HEK293 (cell line): ENCODE results near the gene LIPN.

ENCODE experiments used
- CTCF ChIA-PET: fragments of 350-600 bp; formaldehyde crosslinking; extraction: SDS; loops from one replicate; lab custom pipeline; 2021; ENCODE audit warnings: antibody characterized with exemption; lab: Yijun Ruan, JAX
- POLR2A ChIA-PET: fragments of 300-600 bp; formaldehyde crosslinking; extraction: SDS; loops from one replicate; lab custom pipeline; 2020; ENCODE audit warnings: antibody characterized with exemption, inconsistent platforms; lab: Yijun Ruan, JAX
- H3K27ac ChIP-seq: fragments of 200-500 bp; sonication (Bioruptor generic); 2 replicates; pipeline ENCODE4 v1.5.1; 2014; ENCODE audit warnings: low read depth, low read length, control low read depth, inconsistent platforms; ENCODE audit errors: extremely low read depth
- H3K36me3 ChIP-seq, 2 experiments: fragments of 200-500 bp in 1 of 2; sonication (Bioruptor generic) in 1 of 2; 1 replicate in 1 of 2; 2 replicates in 1 of 2; pipeline ENCODE4 v1.5.1; 2014 to 2017; ENCODE audit warnings: inconsistent platforms in 2 of 2, low read length in 2 of 2; ENCODE audit not compliant: control insufficient read depth in 2 of 2, insufficient read depth in 1 of 2
- H3K4me1 ChIP-seq: fragments of 200-500 bp; sonication (Bioruptor generic); 2 replicates; pipeline ENCODE4 v1.5.1; 2014; ENCODE audit warnings: mild to moderate bottlenecking, low read length, inconsistent platforms; ENCODE audit not compliant: control insufficient read depth, insufficient read depth
- H3K4me3 ChIP-seq: 2 replicates; pipeline ENCODE4 v1.5.1; 2011; ENCODE audit warnings: low read depth, mild to moderate bottlenecking, control low read depth, low read length, moderate library complexity
- H3K9me3 ChIP-seq: fragments of 200-500 bp; sonication (Bioruptor generic); 2 replicates; pipeline ENCODE4 v1.5.1; 2014; ENCODE audit warnings: low read depth, low read length, inconsistent platforms; ENCODE audit not compliant: control insufficient read depth, insufficient read depth
- BCL11A ChIP-seq: fragments of 450-650 bp; formaldehyde crosslinking; IDR thresholded peaks from 2 replicates; pipeline ENCODE4 v1.5.1; 2016; ENCODE audit warnings: low read depth, missing biosample characterization, missing genetic modification characterization
- BCL6B ChIP-seq: fragments of 450-650 bp; formaldehyde crosslinking; IDR thresholded peaks from 2 replicates; pipeline ENCODE4 v1.5.1; 2017; ENCODE audit warnings: missing biosample characterization, missing genetic modification characterization
- FEZF1 ChIP-seq: fragments of 450-650 bp; formaldehyde crosslinking; IDR thresholded peaks from 2 replicates; pipeline ENCODE4 v1.5.1; 2016; ENCODE audit warnings: missing biosample characterization, missing genetic modification characterization
- MEIS1 ChIP-seq: sonication (generic); formaldehyde crosslinking; IDR thresholded peaks from 2 replicates; pipeline ENCODE4 v1.8.1; 2022; ENCODE audit warnings: missing genetic modification reagents, mild to moderate bottlenecking, borderline replicate concordance
- MYNN ChIP-seq: fragments of 450-650 bp; formaldehyde crosslinking; IDR thresholded peaks from 2 replicates; pipeline ENCODE4 v1.5.1; 2016; ENCODE audit warnings: missing biosample characterization, missing genetic modification characterization, borderline replicate concordance
- REPIN1 ChIP-seq: fragments of 450-650 bp; formaldehyde crosslinking; IDR thresholded peaks from 2 replicates; pipeline ENCODE4 v1.5.1; 2017; ENCODE audit warnings: missing biosample characterization, missing genetic modification characterization, low read depth
- ZBTB1 ChIP-seq: fragments of 450-650 bp; formaldehyde crosslinking; IDR thresholded peaks from 2 replicates; pipeline ENCODE4 v1.5.1; 2016; ENCODE audit warnings: missing biosample characterization, missing genetic modification characterization
- ZBTB20 ChIP-seq: fragments of 450-650 bp; formaldehyde crosslinking; IDR thresholded peaks from 2 replicates; pipeline ENCODE4 v1.5.1; 2016; ENCODE audit warnings: missing biosample characterization, missing genetic modification characterization
- ZBTB21 ChIP-seq: fragments of 450-650 bp; formaldehyde crosslinking; IDR thresholded peaks from 2 replicates; pipeline ENCODE4 v1.5.1; 2017; ENCODE audit warnings: missing biosample characterization, missing genetic modification characterization
- ZNF132 ChIP-seq: fragments of 450-650 bp; formaldehyde crosslinking; IDR thresholded peaks from 2 replicates; pipeline ENCODE4 v1.5.1; 2017; ENCODE audit warnings: missing biosample characterization, missing genetic modification characterization, borderline replicate concordance
- ZNF157 ChIP-seq: fragments of 450-650 bp; formaldehyde crosslinking; IDR thresholded peaks from 2 replicates; pipeline ENCODE4 v1.5.1; 2016; ENCODE audit warnings: missing biosample characterization, missing genetic modification characterization
- ZNF18 ChIP-seq: fragments of 450-650 bp; formaldehyde crosslinking; IDR thresholded peaks from 2 replicates; pipeline ENCODE4 v1.5.1; 2016; ENCODE audit warnings: missing biosample characterization, missing genetic modification characterization
- ZNF202 ChIP-seq: fragments of 450-650 bp; formaldehyde crosslinking; IDR thresholded peaks from 2 replicates; pipeline ENCODE4 v1.5.1; 2016; ENCODE audit warnings: missing biosample characterization, missing genetic modification characterization, borderline replicate concordance
- ZNF211 ChIP-seq: fragments of 450-650 bp; formaldehyde crosslinking; IDR thresholded peaks from 2 replicates; pipeline ENCODE4 v1.5.1; 2016; ENCODE audit warnings: low read depth, missing biosample characterization, missing genetic modification characterization
- ZNF26 ChIP-seq: fragments of 450-650 bp; formaldehyde crosslinking; IDR thresholded peaks from 2 replicates; pipeline ENCODE4 v1.5.1; 2016; ENCODE audit warnings: missing biosample characterization, missing genetic modification characterization
- ZNF324 ChIP-seq: fragments of 450-650 bp; formaldehyde crosslinking; IDR thresholded peaks from 2 replicates; pipeline ENCODE4 v1.5.1; 2016; ENCODE audit warnings: missing biosample characterization, missing genetic modification characterization
- ZNF404 ChIP-seq: fragments of 450-650 bp; formaldehyde crosslinking; IDR thresholded peaks from 2 replicates; pipeline ENCODE4 v1.5.1; 2017; ENCODE audit warnings: missing biosample characterization, missing genetic modification characterization
- ZNF48 ChIP-seq: fragments of 450-650 bp; formaldehyde crosslinking; IDR thresholded peaks from 2 replicates; pipeline ENCODE4 v1.5.1; 2016; ENCODE audit warnings: missing biosample characterization, missing genetic modification characterization
- ZNF501 ChIP-seq: fragments of 450-650 bp; formaldehyde crosslinking; IDR thresholded peaks from 2 replicates; pipeline ENCODE4 v1.5.1; 2016; ENCODE audit warnings: missing biosample characterization, missing genetic modification characterization
- ZNF514 ChIP-seq: fragments of 450-650 bp; formaldehyde crosslinking; IDR thresholded peaks from 2 replicates; pipeline ENCODE4 v1.5.1; 2016; ENCODE audit warnings: missing biosample characterization, missing genetic modification characterization
- ZNF610 ChIP-seq: fragments of 450-650 bp; formaldehyde crosslinking; IDR thresholded peaks from 2 replicates; pipeline ENCODE4 v1.5.1; 2016; ENCODE audit warnings: missing biosample characterization, missing genetic modification characterization, borderline replicate concordance
- ZNF626 ChIP-seq: fragments of 450-650 bp; sonication (Bioruptor Pico); formaldehyde crosslinking; IDR thresholded peaks from 2 replicates; pipeline ENCODE4 v1.5.1; 2018; ENCODE audit warnings: missing biosample characterization, missing genetic modification characterization, inconsistent platforms
- ZNF677 ChIP-seq: fragments of 450-650 bp; IDR thresholded peaks from 2 replicates; pipeline ENCODE4 v1.5.0; 2018; ENCODE audit warnings: missing biosample characterization, mild to moderate bottlenecking, missing genetic modification characterization, moderate library complexity
- ZNF701 ChIP-seq: fragments of 450-650 bp; formaldehyde crosslinking; IDR thresholded peaks from 2 replicates; pipeline ENCODE4 v1.5.1; 2016; ENCODE audit warnings: missing biosample characterization, missing genetic modification characterization
- ZNF704 ChIP-seq: fragments of 450-650 bp; formaldehyde crosslinking; IDR thresholded peaks from 2 replicates; pipeline ENCODE4 v1.5.1; 2016; ENCODE audit warnings: missing biosample characterization, missing genetic modification characterization
- ZNF747 ChIP-seq: fragments of 450-650 bp; formaldehyde crosslinking; IDR thresholded peaks from 2 replicates; pipeline ENCODE4 v1.5.1; 2016; ENCODE audit warnings: missing biosample characterization, missing genetic modification characterization
- ZNF76 ChIP-seq: fragments of 450-650 bp; formaldehyde crosslinking; IDR thresholded peaks from 2 replicates; pipeline ENCODE4; 2016; ENCODE audit warnings: low read depth, missing biosample characterization, missing genetic modification characterization, borderline replicate concordance
- TF ChIP-seq, protein P1 (sequence below): fragments of 450-650 bp; formaldehyde crosslinking; IDR thresholded peaks from 2 replicates; pipeline ENCODE4 v1.5.1; 2016; ENCODE audit warnings: missing biosample characterization, missing genetic modification characterization

Gene LIPN

DNA sequence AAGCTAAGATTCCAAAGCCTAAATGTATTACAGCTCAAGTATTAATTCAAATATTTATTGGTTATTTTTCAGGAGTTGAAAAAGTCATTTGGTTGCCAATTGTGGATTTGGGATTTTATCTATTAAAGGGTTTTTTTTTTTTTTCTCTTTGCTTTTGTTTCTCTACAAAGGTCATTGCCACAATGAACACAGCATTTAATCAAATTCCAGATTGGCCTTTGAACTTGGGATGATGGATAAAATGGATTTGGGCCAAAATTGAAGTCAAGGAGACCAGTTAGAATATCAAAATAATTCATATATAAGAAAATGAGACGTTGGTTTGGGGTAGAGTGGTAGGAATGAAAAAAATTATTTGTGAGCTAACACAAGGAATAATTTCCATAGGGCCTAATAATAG lies 9.6 kb downstream of the LIPN start (continued):
- TF ChIP-seq ZNF18 (tag by site-specific recombination) (no peak), MYNN (tag by site-specific recombination) (no peak), ZNF211 (tag by site-specific recombination) (no peak), ZNF610 (tag by site-specific recombination) (no peak), ZNF677 (tag by site-specific recombination) (no peak), BCL6B (no peak)

DNA sequence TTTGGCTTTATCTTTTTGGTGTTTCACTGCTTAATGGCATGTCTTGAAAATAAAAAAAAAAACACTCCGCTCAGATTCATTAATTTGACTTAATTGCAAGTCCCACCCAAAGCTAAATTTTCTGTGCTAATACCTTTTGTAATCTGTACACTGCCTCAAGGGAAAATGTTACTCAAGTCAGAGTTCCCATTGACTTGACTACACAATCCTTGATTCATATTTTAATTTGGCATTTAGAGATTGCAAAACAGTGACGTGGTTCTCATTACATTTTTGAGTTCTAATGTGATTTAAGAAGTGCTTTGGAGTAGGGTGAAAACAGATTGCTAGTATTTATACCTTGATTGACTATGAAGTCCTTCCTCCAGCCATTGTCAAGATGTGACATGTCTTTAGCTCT lies 21.4 kb downstream of the LIPN start:
- no peak overlapping the region for H3K27ac ChIP-seq
- H3K36me3 ChIP-seq = no peaks in the 10 kb centered on the region
- H3K9me3 ChIP-seq = no peaks in the 10 kb centered on the region
- ChIA-PET CTCF (interaction anchor here (0.6 kb wide), 1 partner anchor 54 kb away, joined by 3 read pairs; no protein-coding TSS in a partner anchor), POLR2A (no interaction called here)
- TF ChIP-seq ZNF76 = no peak
- no peak for TF ChIP-seq ZBTB20 (tag by site-specific recombination)
- TF ChIP-seq, protein P1, sequence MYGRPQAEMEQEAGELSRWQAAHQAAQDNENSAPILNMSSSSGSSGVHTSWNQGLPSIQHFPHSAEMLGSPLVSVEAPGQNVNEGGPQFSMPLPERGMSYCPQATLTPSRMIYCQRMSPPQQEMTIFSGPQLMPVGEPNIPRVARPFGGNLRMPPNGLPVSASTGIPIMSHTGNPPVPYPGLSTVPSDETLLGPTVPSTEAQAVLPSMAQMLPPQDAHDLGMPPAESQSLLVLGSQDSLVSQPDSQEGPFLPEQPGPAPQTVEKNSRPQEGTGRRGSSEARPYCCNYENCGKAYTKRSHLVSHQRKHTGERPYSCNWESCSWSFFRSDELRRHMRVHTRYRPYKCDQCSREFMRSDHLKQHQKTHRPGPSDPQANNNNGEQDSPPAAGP (tag by site-specific recombination) = no peak
- TF ChIP-seq ZNF514 (tag by site-specific recombination) = no peak
- TF ChIP-seq FEZF1 = no peak
- TF ChIP-seq ZNF404 (tag by site-specific recombination) = no peak
- H3K4me1 ChIP-seq = no peaks in the 10 kb centered on the region
- H3K4me3 ChIP-seq = no peak overlapping the region

DNA sequence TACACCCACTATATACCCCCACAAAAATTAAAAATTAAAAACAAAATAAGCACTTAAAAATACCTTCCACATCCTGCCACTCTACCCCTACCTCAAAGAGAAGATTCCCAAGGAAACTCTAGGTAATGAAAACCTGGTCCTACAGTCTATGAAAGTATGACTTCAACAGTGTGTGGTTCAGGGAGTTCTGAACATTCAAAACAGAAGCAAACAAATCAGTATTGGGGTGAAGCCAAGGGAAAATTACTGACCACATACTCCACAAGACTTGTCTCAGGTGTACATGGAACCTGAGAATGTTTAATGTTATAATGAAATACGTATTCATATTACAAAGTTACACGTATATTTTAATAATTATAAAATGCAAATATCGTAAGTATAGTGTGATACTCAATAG lies 22.4 kb downstream of the LIPN start:
- POLR2A ChIA-PET = no interaction called here
- CTCF ChIA-PET = interaction anchor here (0.6 kb wide), 1 partner anchor 38 kb away, joined by 4 read pairs; no protein-coding TSS in a partner anchor

More for the DNA sequence above, 22.4 kb downstream of the LIPN start:
- no peaks in the 10 kb centered on the region for H3K9me3 ChIP-seq
- H3K4me1 ChIP-seq = no peaks in the 10 kb centered on the region
- no peak overlapping the region for H3K27ac ChIP-seq
- TF ChIP-seq ZNF324 (tag by site-specific recombination) = no peak
- TF ChIP-seq ZNF626 (tag by site-specific recombination) = no peak
- TF ChIP-seq BCL11A = no peak
- no peak for TF ChIP-seq ZBTB21 (tag by site-specific recombination)
- no peak for TF ChIP-seq ZNF26 (tag by site-specific recombination)
- TF ChIP-seq ZNF404 (tag by site-specific recombination) = no peak
- no peak for TF ChIP-seq ZNF202
- no peak for TF ChIP-seq ZNF704 (tag by site-specific recombination)
- TF ChIP-seq REPIN1 (tag by site-specific recombination) = no peak
- TF ChIP-seq ZNF701 = no peak
- TF ChIP-seq ZNF157 (tag by site-specific recombination) = no peak
- no peak for TF ChIP-seq ZNF747 (tag by site-specific recombination)
- no peak for TF ChIP-seq FEZF1
- no peak for TF ChIP-seq ZNF501 (tag by site-specific recombination)
- TF ChIP-seq MEIS1 = no peak
- TF ChIP-seq ZNF132 (tag by site-specific recombination) = no peak
- no peak for TF ChIP-seq ZNF48
- no peak for TF ChIP-seq ZBTB1 (tag by site-specific recombination)
- H3K4me3 ChIP-seq = no peak overlapping the region
- H3K36me3 ChIP-seq = no peaks in the 10 kb centered on the region
